Neural cell (in vitro differentiated cells): ENCODE results near the gene KCTD10.
"Not testable (repeated sequence)": the region's sequence is repeated elsewhere in the genome, so short reads cannot be mapped to it uniquely, and the experiment has no call there.

Experiments
- CTCF ChIP-seq: fragments of 450-650 bp; IDR thresholded peaks from 2 replicates; pipeline ENCODE4 v1.5.1; 2014; ENCODE audit warnings: antibody characterized with exemption, mild to moderate bottlenecking, moderate library complexity; ENCODE audit not compliant: poor library complexity, severe bottlenecking
- SMC3 ChIP-seq: fragments of 450-650 bp; conservative IDR thresholded peaks from 2 replicates; pipeline ENCODE4 v1.6.1; 2014; ENCODE audit warnings: antibody characterized with exemption, mild to moderate bottlenecking, moderate library complexity; ENCODE audit not compliant: poor library complexity

GRCh38 chr12:109428804-109429203, 48.3 kb downstream of the KCTD10 start:
- TF ChIP-seq CTCF, SMC3: not testable (repeated sequence)
